ENCODE data around the gene CHRNA9.

Gene CHRNA9

GRCh38 chr4:40335525-40335894 lies 377 bp downstream of the CHRNA9 start:
- DNase-seq (ENCODE audit: low spot score): no peak
- TF ChIP-seq, protein P1, sequence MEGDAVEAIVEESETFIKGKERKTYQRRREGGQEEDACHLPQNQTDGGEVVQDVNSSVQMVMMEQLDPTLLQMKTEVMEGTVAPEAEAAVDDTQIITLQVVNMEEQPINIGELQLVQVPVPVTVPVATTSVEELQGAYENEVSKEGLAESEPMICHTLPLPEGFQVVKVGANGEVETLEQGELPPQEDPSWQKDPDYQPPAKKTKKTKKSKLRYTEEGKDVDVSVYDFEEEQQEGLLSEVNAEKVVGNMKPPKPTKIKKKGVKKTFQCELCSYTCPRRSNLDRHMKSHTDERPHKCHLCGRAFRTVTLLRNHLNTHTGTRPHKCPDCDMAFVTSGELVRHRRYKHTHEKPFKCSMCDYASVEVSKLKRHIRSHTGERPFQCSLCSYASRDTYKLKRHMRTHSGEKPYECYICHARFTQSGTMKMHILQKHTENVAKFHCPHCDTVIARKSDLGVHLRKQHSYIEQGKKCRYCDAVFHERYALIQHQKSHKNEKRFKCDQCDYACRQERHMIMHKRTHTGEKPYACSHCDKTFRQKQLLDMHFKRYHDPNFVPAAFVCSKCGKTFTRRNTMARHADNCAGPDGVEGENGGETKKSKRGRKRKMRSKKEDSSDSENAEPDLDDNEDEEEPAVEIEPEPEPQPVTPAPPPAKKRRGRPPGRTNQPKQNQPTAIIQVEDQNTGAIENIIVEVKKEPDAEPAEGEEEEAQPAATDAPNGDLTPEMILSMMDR (IDR thresholded peaks at IDR 0.05; ENCODE audit: extremely low read depth, insufficient read depth, missing control alignments): no peak
- in situ Hi-C loops (cut with MboI; ENCODE audit: low pct_unique_long_range_greater_than_20kb, low sequenced_read_pairs, unreplicated experiment): loop anchor here (25.0 kb wide), 1 partner anchor 377 kb away; no protein-coding TSS in a partner anchor

GRCh38 chr4:40337051-40337450 lies 1.9 kb downstream of the CHRNA9 start:
- in situ Hi-C loops (cut with MboI; ENCODE audit: low pct_unique_long_range_greater_than_20kb, low sequenced_read_pairs, unreplicated experiment): loop anchor here (25.0 kb wide), 1 partner anchor 375 kb away; no protein-coding TSS in a partner anchor
- TF ChIP-seq, protein P1 (IDR thresholded peaks at IDR 0.05; ENCODE audit: extremely low read depth, insufficient read depth, missing control alignments): no peak
- DNase-seq (ENCODE audit: low spot score): no peak

DNA sequence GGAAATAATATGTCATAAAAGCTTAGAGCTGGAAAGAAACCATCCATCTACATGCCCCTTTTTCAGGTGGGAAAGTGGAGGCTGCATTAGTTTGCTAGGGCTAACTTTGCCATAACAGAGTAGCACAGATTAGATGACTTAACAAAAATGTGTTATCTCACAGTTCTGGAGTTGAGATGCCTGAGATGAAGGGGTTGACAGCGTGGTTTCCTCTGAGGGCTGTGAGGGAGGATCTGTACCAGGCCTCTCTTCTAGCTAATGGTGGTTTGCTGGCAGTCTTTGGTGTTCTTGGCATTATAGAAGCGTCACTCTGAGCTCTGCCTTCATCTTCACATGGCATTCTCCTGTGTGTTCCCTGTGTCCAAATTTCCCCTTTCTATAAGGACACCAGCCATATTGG lies 2.4 kb downstream of the CHRNA9 start:
- TF ChIP-seq, protein P1 (IDR thresholded peaks at IDR 0.05; ENCODE audit: extremely low read depth, insufficient read depth, missing control alignments): no peak
- in situ Hi-C loops (cut with MboI; ENCODE audit: low pct_unique_long_range_greater_than_20kb, low sequenced_read_pairs, unreplicated experiment): loop anchor here (25.0 kb wide), 1 partner anchor 375 kb away; no protein-coding TSS in a partner anchor
- no peak for DNase-seq (ENCODE audit: low spot score)

DNA sequence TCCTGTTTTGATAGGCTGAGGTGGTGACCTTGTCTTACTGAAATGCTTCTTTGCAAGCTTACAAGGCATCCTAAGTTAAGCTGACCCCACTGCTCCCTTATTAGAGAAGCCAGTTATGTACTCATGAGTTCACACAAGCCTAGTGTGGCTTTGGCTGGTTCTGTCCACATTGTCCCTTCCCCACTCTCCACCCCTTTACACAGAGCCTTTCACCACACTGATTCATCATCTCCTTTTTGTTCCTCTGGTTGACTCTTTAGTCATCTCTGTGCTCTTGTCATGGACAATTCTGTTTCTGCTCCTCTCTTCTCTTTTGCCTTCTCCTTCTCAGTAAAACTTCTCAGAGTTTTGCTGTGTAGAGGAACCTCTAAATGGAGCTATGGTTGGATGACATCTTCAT lies 4.9 kb downstream of the CHRNA9 start:
- no peak for DNase-seq (ENCODE audit: low spot score)
- TF ChIP-seq, protein P1 (IDR thresholded peaks at IDR 0.05; ENCODE audit: extremely low read depth, insufficient read depth, missing control alignments): no peak
- in situ Hi-C loops (cut with MboI; ENCODE audit: low pct_unique_long_range_greater_than_20kb, low sequenced_read_pairs, unreplicated experiment): loop anchor here (25.0 kb wide), 1 partner anchor 372 kb away; no protein-coding TSS in a partner anchor

DNA sequence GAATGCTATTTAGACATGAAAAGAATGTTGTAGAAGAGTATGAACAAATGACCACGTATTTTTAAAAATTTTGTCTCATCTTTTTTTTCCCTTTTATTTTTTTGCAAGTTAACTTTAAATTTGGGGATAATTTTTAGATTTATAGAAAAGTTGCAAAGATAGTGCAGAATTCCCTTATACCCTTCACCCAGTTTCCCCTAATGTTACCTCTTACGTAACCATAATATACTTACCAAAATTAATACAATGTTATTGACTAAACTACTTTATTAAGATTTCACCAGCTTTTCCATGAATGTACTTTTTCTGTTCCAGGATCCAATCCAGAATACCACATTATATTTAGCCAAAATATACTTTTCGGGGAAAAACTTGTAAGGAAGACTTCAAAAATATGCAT lies 12.3 kb downstream of the CHRNA9 start:
- in situ Hi-C loops (cut with MboI; ENCODE audit: low pct_unique_long_range_greater_than_20kb, low sequenced_read_pairs, unreplicated experiment): loop anchor here (25.0 kb wide), 1 partner anchor 365 kb away; no protein-coding TSS in a partner anchor
- TF ChIP-seq, protein P1 (IDR thresholded peaks at IDR 0.05; ENCODE audit: extremely low read depth, insufficient read depth, missing control alignments): no peak
- no peak for DNase-seq (ENCODE audit: low spot score)

DNA sequence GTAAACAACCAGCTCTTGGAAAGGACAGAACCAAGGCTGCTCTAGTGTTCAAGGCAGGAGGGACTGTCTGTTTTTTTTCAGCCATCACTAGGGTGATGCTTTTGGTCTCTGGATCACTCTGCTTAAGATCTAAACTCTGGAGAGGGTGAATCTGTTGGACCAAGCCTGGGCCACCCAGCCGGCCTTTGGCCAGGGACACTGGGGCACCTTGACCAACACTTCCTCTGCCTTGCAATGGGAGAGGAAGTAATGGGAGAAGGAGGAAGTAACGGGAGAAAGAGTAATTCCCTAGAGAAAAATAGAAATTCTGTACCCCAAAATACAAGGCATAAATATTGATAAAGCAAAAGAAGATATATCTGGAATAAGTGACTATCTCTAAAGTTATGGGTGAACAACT lies 12.9 kb downstream of the CHRNA9 start:
- TF ChIP-seq, protein P1 (IDR thresholded peaks at IDR 0.05; ENCODE audit: extremely low read depth, insufficient read depth, missing control alignments): no peak
- no peak for DNase-seq (ENCODE audit: low spot score)
- in situ Hi-C loops (cut with MboI; ENCODE audit: low pct_unique_long_range_greater_than_20kb, low sequenced_read_pairs, unreplicated experiment): loop anchor here (25.0 kb wide), 1 partner anchor 364 kb away; no protein-coding TSS in a partner anchor

All from GM13977 (cell line).